GM21528 (cell line): Measurements from ENCODE around the gene ST3GAL4.

Experiments used
- ATAC-seq: cut with Tn5 transposase; IDR thresholded peaks from one replicate; pipeline ENCODE4 v1.9.1; 2021; ENCODE audit warnings: mild to moderate bottlenecking, moderate library complexity; ENCODE audit not compliant: unreplicated experiment, low FRiP score

ST3GAL4 gene

DNA sequence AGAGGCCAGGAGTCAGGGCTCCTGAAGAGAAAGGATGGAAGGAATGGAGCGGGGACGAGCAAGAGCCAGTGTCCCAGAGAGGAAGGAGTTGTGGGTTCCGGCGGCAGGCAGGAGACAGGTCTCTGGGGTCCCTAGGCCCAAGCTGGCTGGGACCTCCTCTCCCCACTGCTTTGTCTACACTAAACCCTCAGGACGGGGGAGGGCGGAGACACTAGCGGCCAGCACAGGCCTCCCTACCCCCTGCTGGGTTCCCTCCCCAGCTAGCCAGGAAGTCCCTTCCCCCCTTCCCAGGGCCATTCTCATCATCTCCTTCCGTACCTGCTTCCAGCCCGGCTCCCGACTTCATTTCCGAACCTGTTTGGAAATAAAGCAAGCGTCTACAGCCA, 79.5 kb downstream of the ST3GAL4 start:
- no peak for ATAC-seq

- ATAC-seq = no peak
Measured at GRCh38 chr11:126436209-126436755, 80.8 kb downstream of the ST3GAL4 start.

DNA sequence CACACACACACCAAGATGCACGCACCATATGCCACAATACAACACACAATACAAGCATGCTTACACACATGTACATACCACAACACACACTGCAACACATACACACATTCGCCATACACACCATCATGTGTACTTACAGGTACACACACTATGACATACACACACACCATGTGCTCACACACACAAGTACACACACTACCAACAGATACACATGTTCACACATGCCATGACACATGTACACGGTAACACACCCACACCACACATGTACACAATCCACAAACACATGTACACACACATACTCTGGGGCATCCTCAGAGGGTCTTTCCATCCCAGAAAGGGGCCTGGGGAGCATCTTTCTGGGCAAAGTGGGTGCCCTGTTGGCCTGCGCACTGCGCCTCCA, 82.2 kb downstream of the ST3GAL4 start:
- ATAC-seq = no peak

DNA sequence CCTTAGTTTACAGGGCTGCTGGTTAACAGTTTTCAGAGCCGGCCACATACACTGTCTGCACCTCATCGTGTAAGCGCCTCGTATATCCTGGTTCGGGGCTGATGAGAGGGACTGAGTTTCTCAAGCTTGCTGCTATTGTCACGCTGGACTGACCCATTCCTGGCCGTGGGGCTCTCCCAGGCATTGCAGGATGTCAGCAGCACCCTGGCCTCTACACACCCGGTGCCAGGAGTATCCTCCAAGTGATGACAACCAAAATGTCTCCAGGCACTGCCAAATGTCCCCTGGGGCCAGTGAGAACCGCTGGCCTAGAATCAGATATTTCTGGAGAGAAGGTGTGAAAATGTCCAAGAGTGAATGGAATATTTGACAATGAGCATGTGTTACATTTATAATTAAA, 82.8 kb downstream of the ST3GAL4 start:
- ATAC-seq = no peak

DNA sequence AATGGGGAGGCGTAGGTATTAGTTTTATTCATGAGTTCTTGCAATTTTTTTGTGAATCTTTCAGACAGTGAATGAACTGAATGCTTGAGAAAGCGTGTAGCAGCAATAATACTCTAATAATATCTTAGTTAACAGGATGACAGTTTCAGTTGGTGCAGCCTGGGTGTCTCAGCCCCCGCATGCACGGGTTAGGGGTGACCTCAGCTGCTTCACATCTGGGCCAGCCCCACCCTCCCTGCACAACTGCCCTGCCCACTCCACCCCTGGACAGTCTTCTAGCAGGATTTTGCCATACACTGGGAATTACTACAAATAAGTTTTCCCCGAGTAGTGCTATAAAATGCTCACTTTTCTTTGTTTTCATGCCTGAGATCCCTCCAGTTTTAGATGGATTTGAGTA, 83.2 kb downstream of the ST3GAL4 start:
- ATAC-seq = no peak

DNA sequence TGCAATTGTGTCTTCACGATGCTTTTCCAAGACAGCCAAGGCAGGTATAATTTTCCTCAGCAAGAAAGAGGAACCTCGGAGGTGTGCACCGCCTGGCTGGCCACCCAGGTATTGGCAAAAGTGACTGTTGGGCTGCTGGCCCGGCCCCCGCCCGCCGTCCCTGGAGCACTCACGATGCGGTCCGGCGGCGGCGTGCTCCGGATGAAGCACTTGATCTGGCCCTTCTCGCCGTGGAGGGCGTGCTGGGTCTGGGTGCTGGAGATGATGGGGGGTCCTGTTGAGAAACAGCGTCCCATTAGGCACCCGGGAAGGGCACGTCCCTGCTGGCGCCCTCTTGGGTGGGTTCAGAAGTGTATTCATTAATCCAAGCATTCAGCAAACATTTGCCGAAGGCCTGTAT, 84.8 kb downstream of the ST3GAL4 start:
- no peak for ATAC-seq

DNA sequence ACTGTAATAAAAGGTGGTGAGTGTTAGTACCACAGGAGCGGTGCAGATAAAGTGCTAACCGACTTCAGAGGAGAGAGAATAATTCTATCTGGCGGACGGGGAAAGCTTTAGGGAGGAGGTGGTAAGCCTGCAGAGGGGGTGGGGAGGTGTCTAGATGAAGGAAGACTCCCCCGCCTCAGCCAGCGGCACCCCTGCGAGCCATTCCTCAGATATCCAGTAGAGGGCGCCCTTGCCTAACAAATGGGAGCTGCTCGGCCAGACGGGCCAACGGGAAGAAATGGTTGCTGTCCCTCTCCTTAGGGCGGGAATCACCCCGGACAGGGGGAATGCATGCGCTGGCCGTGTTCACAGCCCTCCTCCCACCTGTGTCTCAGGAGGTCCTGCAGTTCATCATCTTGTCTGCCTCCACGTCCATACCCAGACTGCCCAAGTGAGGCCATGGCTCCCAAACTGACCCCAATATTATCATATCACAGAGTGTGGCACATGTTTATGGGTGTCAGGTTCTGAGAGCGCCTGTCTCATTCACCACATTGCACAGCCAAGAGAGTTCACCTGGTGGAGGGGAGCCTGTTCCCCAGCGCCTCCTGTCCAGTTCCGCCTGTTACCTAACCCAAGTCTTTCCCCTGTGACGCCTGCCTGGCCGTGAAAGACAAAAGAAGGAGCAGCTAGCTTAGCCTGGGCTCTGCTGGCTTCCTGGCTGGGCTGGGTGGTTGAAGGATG, 85.5 kb downstream of the ST3GAL4 start:
- ATAC-seq = peak; percentile 59

DNA sequence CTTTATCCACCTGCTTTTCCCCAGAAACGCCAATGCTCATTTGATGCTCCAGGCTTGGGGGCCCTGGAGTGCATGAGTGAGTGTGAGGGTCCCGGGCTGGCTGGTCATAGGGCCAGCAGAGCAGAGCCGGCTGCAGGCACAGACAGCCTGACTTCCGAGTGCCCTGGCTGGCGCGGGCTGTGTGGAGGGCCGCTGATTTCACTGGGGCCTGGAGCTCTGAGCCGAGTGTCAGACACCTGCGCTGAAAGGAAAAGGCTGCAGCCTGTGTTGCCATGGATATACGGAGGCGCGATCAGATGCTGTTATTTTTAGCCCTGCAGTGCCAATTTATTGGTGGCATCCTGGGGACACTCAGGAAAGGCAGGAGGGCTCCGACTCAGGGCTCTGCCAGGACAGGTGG, 87.6 kb downstream of the ST3GAL4 start:
- no peak for ATAC-seq

- ATAC-seq = no peak
Measured at GRCh38 chr11:126444072-126444471, 88.6 kb downstream of the ST3GAL4 start.

GRCh38 chr11:126446581-126446980, 91.1 kb downstream of the ST3GAL4 start:
- no peak for ATAC-seq

- no peak for ATAC-seq
Measured at GRCh38 chr11:126450198-126450597, 94.7 kb downstream of the ST3GAL4 start.

DNA sequence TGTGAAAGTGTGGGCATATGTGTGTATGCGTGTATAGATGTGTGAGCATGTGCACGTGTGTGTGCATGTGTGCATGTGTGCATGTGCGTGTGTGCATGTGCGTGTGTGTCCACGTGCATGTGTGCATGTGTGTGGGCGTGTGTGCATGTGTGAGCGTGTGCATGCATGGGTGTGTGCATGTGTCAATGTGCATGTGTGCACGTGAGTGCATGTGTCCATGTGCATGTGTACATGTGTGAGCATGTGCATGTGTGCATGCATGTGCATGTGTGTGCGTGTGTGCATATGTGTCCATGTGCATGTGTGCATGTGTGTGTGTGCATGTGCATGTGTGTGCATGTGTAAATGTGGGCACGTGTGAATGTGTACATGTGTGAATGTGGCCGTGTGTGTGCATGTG, 95.3 kb downstream of the ST3GAL4 start:
- ATAC-seq = no peak

DNA sequence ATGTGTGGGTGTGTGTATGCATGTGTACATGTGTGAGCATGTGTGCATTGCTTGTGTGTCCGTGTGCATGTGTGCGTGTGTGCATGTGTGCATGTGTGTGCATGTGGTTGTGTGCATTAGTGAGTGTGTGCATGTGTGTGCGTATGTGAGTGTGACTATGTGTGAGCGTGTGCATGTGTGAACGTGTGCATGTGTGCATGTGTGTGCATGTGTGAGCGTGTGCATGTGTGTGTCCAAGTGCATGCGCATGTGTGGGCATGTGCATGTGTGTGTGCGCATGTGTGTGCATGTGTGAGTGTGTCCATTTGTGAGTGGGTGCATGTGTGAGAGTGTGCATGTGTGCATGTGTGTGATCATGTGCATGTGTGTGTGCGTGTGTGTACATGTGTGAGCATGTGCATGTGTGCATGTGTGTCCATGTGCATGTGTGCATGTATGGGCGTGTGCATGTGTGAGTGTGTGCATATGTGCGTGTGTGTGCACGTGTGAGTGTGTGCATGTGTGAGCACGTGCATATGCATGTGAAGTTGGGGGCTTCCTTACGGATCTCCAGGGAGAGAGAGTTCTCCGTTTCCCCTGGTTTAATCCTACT, 95.8 kb downstream of the ST3GAL4 start:
- ATAC-seq = no peak

DNA sequence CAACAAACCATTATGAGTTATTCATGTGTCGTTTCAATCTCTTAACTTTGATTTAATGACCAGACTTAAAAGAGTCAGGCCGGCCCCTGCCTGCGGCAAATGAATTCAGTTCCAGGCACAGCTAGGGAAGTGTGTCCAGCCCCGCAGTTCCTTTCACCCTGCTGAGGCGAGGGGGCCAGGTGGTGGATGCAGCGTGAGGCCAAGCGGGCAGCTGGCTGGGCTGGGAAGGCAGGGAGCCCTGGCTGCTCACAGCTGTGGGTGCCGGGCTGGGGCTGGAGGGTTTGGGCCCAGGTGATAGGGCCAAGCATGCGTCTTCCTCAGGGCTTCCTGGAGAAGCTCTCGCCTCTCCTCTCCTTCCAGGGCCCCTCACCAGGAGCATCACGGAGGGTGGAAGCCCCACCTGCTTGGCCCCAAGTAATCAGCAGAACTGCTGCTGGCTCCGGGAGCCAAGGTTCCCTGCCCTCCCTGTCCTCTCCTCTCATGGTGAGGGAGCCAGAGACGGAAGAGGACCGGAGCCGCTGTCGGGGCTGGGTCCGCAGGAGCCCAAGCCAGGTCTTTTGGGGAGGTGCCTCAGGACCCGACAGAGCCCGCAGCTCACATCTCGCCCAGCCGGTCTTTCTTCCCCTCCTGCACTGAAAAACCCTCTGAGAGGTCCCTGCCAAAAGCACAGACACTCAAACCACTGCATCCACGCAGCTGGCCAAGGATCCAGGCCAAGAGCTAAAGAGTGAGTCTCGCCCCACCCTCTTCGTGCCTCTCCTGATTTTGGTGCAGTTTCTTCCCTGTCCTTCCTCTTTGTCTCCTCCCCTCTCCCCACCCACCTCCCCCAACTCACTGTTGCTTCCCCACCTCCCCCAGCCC, 97.0 kb downstream of the ST3GAL4 start:
- no peak for ATAC-seq

DNA sequence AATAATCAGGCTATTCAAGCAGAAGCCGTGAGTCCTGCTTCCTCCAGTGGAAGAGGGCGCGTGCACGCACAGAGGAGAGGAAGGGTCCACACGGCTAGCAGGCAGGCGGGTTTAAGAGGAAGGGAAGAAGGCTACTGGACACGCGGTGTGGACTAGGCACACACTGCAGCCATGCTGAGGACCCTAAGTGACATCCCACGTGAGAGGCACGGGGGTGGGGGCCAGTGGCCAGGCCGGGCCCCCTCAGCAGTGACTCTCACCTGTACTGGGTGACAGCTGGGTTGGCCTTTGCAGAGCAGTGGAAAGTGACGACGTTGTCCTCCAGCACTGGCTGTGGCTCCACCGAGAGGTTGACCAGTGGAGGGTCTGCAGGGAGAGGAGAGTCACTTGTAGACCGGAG, 100.6 kb downstream of the ST3GAL4 start:
- no peak for ATAC-seq

DNA sequence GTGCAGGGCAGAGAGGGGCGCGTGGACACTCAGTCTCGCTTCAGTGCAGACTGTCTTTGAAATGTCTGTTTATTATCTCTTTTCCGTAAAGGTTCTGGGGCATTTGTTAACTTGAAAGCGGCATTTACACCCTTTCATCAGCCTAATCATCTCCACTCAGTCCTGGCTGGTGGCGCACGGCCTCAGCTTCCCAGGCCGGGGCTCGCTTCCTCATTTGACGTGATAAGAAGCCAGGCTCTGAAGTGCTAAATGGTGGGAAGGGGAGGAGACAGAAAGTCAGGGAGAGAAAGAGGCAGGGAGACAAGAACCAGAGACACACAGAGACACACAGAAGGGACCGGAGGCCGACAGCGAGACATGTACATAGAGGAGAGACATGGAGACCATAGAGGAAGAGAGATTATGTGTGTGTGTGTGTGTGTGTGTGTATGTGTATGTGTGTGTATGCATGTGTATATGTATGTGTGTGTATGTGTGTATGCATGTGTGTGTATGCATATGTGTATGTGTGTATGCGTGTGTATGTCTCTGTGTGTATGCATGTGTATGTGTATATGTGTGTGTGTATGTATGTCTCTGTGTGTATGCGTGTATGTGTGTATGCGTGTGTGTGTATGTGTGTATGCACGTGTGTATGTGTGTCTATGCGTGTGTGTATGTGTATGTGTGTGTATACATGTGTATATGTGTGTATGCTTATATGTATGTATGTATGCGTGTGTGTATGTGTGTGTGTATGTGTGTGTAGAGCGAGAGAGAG, 101.5 kb downstream of the ST3GAL4 start:
- no peak for ATAC-seq

GRCh38 chr11:126457817-126458216, 102.3 kb downstream of the ST3GAL4 start:
- ATAC-seq = no peak

DNA sequence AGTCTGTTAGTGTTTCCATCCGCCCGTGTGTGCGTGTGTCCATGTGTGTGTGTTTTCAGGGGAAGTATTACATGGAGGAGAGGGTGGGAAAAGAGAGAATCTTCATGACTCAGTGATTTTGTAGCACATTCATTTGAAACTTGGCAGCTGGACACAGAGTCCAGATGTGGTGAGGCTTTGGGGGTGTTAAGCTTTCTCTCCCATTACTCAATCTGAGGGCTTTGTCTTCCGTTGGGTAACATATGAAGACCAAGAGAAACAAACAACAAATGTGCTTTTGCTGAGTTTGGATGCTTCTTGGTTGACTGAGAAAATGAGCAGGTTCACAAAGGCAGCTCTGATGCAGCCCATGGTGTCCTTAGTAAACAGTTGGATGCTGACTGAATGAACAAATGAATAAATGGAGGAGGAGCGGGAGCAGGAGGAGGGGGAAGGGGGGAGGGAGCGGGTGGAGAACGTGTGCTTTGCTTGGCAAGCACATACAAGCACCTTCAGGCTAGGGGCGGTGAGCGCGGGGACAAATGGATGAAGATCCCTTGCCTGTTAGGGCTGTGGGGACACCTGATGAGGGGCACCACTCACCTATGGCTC, 104.3 kb downstream of the ST3GAL4 start:
- ATAC-seq = no peak

GRCh38 chr11:126460417-126461095, 105.1 kb downstream of the ST3GAL4 start:
- no peak for ATAC-seq

DNA sequence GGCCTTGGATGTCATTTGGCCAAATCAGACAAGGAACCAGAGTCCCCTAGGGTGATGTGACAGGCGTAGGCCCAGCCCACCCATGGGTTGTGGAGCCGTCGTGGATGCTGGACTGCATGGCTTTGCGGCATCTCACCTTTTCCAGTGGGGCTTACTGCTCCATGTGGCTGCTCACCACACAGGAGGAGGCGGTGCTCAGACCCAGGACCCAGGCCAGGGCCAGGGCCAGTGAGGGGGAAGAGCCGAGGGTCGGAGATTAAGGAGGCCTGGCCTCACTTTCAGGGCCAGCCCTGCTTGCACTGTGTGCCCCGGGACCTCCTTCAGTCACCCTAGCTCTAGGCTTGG, 105.6 kb downstream of the ST3GAL4 start:
- no peak for ATAC-seq
